HL-60 (cell line): ENCODE results near the gene ADIPOR2.
"Not testable (repeated sequence)": the region's sequence is repeated elsewhere in the genome, so short reads cannot be mapped to it uniquely, and the experiment has no call there.

Source experiments
- GABPA ChIP-seq: IDR thresholded peaks from 2 replicates; pipeline ENCODE4 v1.6.1; 2012; ENCODE audit warnings: low read depth
- POLR2AphosphoS5 ChIP-seq: IDR thresholded peaks from 2 replicates; pipeline ENCODE4 v1.6.1; 2012; ENCODE audit warnings: low read depth
- TF ChIP-seq, protein P1 (sequence below): IDR thresholded peaks from one replicate; pipeline ENCODE4 v1.5.1; 2011; ENCODE audit warnings: low read length, control low read depth, inconsistent platforms; ENCODE audit not compliant: insufficient read depth
- TF ChIP-seq, protein P2 (sequence below): IDR thresholded peaks from 2 replicates; pipeline ENCODE4 v1.6.1; 2012; ENCODE audit warnings: low read depth; ENCODE audit not compliant: insufficient replicate concordance

DNA sequence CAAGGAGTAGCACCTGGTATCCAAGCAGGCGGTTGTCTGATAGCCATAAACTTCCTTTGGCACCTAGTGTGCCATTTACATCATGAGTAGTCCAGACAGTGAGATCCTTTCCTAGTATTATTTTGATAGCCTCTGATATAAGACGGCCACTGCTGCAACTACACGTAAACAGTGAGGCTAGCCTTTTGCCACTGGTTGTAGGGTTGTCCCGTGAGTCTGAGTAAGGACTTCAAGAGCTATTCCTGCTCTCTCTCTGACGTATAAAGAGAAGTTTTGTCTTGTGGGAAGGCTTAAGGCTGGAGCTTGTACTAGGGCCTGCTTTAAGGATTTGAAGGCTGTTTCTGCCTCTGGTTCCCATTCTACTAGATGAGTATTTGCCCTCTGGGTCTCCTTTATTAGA lies 21.4 kb downstream of the ADIPOR2 start:
- TF ChIP-seq, protein P1, sequence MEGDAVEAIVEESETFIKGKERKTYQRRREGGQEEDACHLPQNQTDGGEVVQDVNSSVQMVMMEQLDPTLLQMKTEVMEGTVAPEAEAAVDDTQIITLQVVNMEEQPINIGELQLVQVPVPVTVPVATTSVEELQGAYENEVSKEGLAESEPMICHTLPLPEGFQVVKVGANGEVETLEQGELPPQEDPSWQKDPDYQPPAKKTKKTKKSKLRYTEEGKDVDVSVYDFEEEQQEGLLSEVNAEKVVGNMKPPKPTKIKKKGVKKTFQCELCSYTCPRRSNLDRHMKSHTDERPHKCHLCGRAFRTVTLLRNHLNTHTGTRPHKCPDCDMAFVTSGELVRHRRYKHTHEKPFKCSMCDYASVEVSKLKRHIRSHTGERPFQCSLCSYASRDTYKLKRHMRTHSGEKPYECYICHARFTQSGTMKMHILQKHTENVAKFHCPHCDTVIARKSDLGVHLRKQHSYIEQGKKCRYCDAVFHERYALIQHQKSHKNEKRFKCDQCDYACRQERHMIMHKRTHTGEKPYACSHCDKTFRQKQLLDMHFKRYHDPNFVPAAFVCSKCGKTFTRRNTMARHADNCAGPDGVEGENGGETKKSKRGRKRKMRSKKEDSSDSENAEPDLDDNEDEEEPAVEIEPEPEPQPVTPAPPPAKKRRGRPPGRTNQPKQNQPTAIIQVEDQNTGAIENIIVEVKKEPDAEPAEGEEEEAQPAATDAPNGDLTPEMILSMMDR, result not testable (repeated sequence)
- TF ChIP-seq POLR2AphosphoS5, GABPA: not testable (repeated sequence)
- TF ChIP-seq, protein P2, sequence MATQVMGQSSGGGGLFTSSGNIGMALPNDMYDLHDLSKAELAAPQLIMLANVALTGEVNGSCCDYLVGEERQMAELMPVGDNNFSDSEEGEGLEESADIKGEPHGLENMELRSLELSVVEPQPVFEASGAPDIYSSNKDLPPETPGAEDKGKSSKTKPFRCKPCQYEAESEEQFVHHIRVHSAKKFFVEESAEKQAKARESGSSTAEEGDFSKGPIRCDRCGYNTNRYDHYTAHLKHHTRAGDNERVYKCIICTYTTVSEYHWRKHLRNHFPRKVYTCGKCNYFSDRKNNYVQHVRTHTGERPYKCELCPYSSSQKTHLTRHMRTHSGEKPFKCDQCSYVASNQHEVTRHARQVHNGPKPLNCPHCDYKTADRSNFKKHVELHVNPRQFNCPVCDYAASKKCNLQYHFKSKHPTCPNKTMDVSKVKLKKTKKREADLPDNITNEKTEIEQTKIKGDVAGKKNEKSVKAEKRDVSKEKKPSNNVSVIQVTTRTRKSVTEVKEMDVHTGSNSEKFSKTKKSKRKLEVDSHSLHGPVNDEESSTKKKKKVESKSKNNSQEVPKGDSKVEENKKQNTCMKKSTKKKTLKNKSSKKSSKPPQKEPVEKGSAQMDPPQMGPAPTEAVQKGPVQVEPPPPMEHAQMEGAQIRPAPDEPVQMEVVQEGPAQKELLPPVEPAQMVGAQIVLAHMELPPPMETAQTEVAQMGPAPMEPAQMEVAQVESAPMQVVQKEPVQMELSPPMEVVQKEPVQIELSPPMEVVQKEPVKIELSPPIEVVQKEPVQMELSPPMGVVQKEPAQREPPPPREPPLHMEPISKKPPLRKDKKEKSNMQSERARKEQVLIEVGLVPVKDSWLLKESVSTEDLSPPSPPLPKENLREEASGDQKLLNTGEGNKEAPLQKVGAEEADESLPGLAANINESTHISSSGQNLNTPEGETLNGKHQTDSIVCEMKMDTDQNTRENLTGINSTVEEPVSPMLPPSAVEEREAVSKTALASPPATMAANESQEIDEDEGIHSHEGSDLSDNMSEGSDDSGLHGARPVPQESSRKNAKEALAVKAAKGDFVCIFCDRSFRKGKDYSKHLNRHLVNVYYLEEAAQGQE, result not testable (repeated sequence)
